Inflammatory macrophage treated with lipopolysaccharide for 1 hour (primary cell): ENCODE measurements around the gene OBSCN.

ENCODE experiments used
- DNase-seq, 2 donors: peaks; one replicate each; pipeline ENCODE4 v3.0.0-alpha.2; 2020 to 2022

Gene OBSCN

GRCh38 chr1:228343191-228343661 is 135.4 kb downstream of the OBSCN start:
- no peak for DNase-seq

- DNase-seq = no peak
These were observed 136.8 kb downstream of the OBSCN start for GRCh38 chr1:228344631-228345072.

- DNase-seq = no peak
These were observed 137.5 kb downstream of the OBSCN start for GRCh38 chr1:228345201-228345930.

- no peak for DNase-seq
These were observed 138.9 kb downstream of the OBSCN start for GRCh38 chr1:228346731-228347130.

- DNase-seq = no peak
These were observed 139.3 kb downstream of the OBSCN start for GRCh38 chr1:228347181-228347580.

- no peak for DNase-seq
These were observed 141.0 kb downstream of the OBSCN start for GRCh38 chr1:228348708-228349467.

GRCh38 chr1:228349701-228350171 is 141.9 kb downstream of the OBSCN start:
- no peak for DNase-seq

- no peak for DNase-seq
These were observed 142.4 kb downstream of the OBSCN start for GRCh38 chr1:228350179-228350742.

GRCh38 chr1:228350831-228351781 is 143.3 kb downstream of the OBSCN start:
- DNase-seq = no peak

- no peak for DNase-seq
These were observed 144.0 kb downstream of the OBSCN start for GRCh38 chr1:228351850-228352249.

GRCh38 chr1:228352677-228353481 is 145.0 kb downstream of the OBSCN start:
- DNase-seq = no peak

GRCh38 chr1:228353601-228354371 is 145.9 kb downstream of the OBSCN start:
- no peak for DNase-seq

GRCh38 chr1:228354390-228355320 is 146.8 kb downstream of the OBSCN start:
- DNase-seq = no peak

GRCh38 chr1:228356897-228357680 is 149.2 kb downstream of the OBSCN start:
- no peak for DNase-seq

- DNase-seq = no peak
These were observed 150.4 kb downstream of the OBSCN start for GRCh38 chr1:228358039-228358763.

GRCh38 chr1:228358764-228359612 is 151.1 kb downstream of the OBSCN start:
- no peak for DNase-seq
